GM12891 (cell line): ENCODE results near the gene ZNF200.

Source experiments
- PAX5 ChIP-seq: IDR thresholded peaks from 2 replicates; pipeline ENCODE4 v1.6.1; 2011; ENCODE audit warnings: low read length, moderate library complexity, mild to moderate bottlenecking; ENCODE audit not compliant: insufficient read depth, severe bottlenecking
- POLR2A ChIP-seq: IDR thresholded peaks from 2 replicates; pipeline ENCODE4 v1.6.1; 2011; ENCODE audit warnings: low read depth, low read length, control low read depth
- POLR2AphosphoS5 ChIP-seq: IDR thresholded peaks from 2 replicates; pipeline ENCODE4 v1.6.1; 2011; ENCODE audit warnings: low read depth, low read length, control low read depth
- POU2F2 ChIP-seq: IDR thresholded peaks from 2 replicates; pipeline ENCODE4 v1.6.1; 2011; ENCODE audit warnings: low read depth, mild to moderate bottlenecking, control low read depth, low read length, moderate library complexity
- SPI1 ChIP-seq: IDR thresholded peaks from 2 replicates; pipeline ENCODE4 v1.6.1; 2011; ENCODE audit warnings: low read depth, low read length, control low read depth
- TAF1 ChIP-seq: IDR thresholded peaks from 2 replicates; pipeline ENCODE4 v1.6.1; 2011; ENCODE audit warnings: low read depth, low read length, control low read depth

GRCh38 chr16:3252967-3253366 lies 18.0 kb upstream of the ZNF200 start:
- TF ChIP-seq POLR2A: no peak
- TF ChIP-seq TAF1: no peak
- no peak for TF ChIP-seq SPI1
- no peak for TF ChIP-seq POLR2AphosphoS5
- TF ChIP-seq PAX5: no peak
- no peak for TF ChIP-seq POU2F2
